ENCODE results near the gene SLC18A3.

GRCh38 chr10:49651039-49651835 is 41.1 kb downstream of the SLC18A3 start:
- TF ChIP-seq YY1 (IDR thresholded peaks at IDR 0.05; ENCODE audit: low read depth) = no peak
- TF ChIP-seq TAF1 (IDR thresholded peaks at IDR 0.05; ENCODE audit: low read depth) = no peak
- no peak for TF ChIP-seq EP300 (IDR thresholded peaks at IDR 0.05; ENCODE audit: borderline replicate concordance)
- no peak for TF ChIP-seq RAD21 (IDR thresholded peaks at IDR 0.05; ENCODE audit: low read depth)
- TF ChIP-seq CREB1 (IDR thresholded peaks at IDR 0.05; ENCODE audit: low read depth) = no peak
- no peak for TF ChIP-seq EGR1 (IDR thresholded peaks at IDR 0.05)
- TF ChIP-seq USF1 (IDR thresholded peaks at IDR 0.05) = no peak
- TF ChIP-seq FOXM1 (IDR thresholded peaks at IDR 0.05; ENCODE audit: borderline replicate concordance, low read depth) = no peak
- TF ChIP-seq NFIC (IDR thresholded peaks at IDR 0.05) = no peak
- no peak for TF ChIP-seq MAX (IDR thresholded peaks at IDR 0.05)
